Endothelial cell (in vitro differentiated cells): Measurements from ENCODE around the gene CYP39A1. TPM values are rescaled to one million over a fixed set of nuclear protein-coding genes. Genes with fewer than 3 reads are reported as not detected.

Experiments used
- DNase-seq: peaks from one replicate; pipeline ENCODE4 v3.0.0; 2021; ENCODE audit warnings: low spot score
- H3K27ac Mint-ChIP-seq: one replicate; pipeline ENCODE4 v1.8.0; 2021; ENCODE audit warnings: mixed read lengths, inconsistent platforms; ENCODE audit not compliant: unreplicated experiment
- H3K27me3 Mint-ChIP-seq: one replicate; pipeline ENCODE4 v1.8.0; 2021; ENCODE audit warnings: mild to moderate bottlenecking, moderate library complexity, mixed read lengths, inconsistent platforms; ENCODE audit not compliant: unreplicated experiment
- H3K36me3 Mint-ChIP-seq: one replicate; pipeline ENCODE4 v1.8.0; 2021; ENCODE audit warnings: mild to moderate bottlenecking, low read depth, mixed read lengths, inconsistent platforms; ENCODE audit not compliant: unreplicated experiment
- H3K4me1 Mint-ChIP-seq: one replicate; pipeline ENCODE4 v1.8.0; 2021; ENCODE audit warnings: mild to moderate bottlenecking, mixed read lengths, inconsistent platforms; ENCODE audit not compliant: unreplicated experiment
- H3K4me3 Mint-ChIP-seq: one replicate; pipeline ENCODE4 v1.8.0; 2021; ENCODE audit warnings: mild to moderate bottlenecking, mixed read lengths, inconsistent platforms; ENCODE audit not compliant: unreplicated experiment
- H3K9me3 Mint-ChIP-seq: one replicate; pipeline ENCODE4 v1.8.0; 2021; ENCODE audit warnings: mixed read lengths, inconsistent platforms; ENCODE audit not compliant: unreplicated experiment
- total RNA-seq: library from RNA; stranded (reverse); fragmentation: NEBNext Ultra II Directional; extraction: Animal tissue kit (Norgen Biotek cat#: 25700); gene quantifications from one replicate; pipeline ENCODE4 v1.2.1, GENCODE V29; 2021; ENCODE audit not compliant: unreplicated experiment
- TF ChIP-seq, protein P1 (sequence below): fragments of 200-600 bp; sonication (generic); IDR thresholded peaks from one replicate; pipeline ENCODE4 v1.5.0; 2021; ENCODE audit warnings: antibody characterized with exemption; ENCODE audit not compliant: unreplicated experiment

The CYP39A1 gene
- total RNA-seq, 1 donor from 2014 or later: 2.5 TPM

DNA sequence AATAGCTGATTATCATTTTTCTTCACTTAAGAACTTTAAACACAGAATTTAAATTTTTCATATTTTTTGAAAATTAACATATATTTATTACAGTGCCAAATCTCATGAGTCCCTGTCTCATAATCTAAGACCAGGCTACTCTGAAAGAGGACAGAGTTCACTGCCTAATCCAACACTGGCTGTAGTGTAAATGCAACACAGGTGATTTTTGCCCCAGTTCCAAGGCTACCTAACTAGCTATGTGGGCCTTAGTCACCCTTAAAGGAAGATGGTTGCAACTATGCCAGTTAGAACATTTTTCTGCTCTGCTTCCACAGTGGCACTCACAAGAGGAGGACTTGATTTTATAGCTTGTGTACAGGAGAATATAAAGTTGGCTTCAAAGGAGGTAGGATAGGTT is 5.0 kb upstream of the CYP39A1 start:
- no peaks in the 10 kb centered on the region for H3K9me3 Mint-ChIP-seq
- no peak for DNase-seq
- TF ChIP-seq, protein P1, sequence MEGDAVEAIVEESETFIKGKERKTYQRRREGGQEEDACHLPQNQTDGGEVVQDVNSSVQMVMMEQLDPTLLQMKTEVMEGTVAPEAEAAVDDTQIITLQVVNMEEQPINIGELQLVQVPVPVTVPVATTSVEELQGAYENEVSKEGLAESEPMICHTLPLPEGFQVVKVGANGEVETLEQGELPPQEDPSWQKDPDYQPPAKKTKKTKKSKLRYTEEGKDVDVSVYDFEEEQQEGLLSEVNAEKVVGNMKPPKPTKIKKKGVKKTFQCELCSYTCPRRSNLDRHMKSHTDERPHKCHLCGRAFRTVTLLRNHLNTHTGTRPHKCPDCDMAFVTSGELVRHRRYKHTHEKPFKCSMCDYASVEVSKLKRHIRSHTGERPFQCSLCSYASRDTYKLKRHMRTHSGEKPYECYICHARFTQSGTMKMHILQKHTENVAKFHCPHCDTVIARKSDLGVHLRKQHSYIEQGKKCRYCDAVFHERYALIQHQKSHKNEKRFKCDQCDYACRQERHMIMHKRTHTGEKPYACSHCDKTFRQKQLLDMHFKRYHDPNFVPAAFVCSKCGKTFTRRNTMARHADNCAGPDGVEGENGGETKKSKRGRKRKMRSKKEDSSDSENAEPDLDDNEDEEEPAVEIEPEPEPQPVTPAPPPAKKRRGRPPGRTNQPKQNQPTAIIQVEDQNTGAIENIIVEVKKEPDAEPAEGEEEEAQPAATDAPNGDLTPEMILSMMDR: no peak
- no peak overlapping the region for H3K4me3 Mint-ChIP-seq
- H3K36me3 Mint-ChIP-seq: no peaks in the 10 kb centered on the region
- peaks cover 6% of the 10 kb centered on the region for H3K4me1 Mint-ChIP-seq
- no peaks in the 10 kb centered on the region for H3K27me3 Mint-ChIP-seq
- H3K27ac Mint-ChIP-seq: no peak overlapping the region

DNA sequence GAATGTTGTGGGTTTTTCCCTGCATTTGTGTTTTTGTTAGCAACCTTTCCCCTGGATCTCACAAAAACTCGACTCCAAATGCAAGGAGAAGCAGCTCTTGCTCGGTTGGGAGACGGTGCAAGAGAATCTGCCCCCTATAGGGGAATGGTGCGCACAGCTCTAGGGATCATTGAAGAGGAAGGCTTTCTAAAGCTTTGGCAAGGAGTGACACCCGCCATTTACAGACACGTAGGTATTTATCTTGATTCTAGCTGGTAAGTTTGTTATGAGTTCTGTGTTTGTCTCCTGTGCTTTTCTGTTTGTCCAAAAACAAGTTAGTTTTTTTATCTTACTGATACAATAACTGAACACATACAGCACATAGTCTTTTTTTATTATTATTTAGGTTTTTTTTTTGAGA is 3.2 kb upstream of the CYP39A1 start:
- Mint-ChIP-seq H3K36me3 (no peaks in the 10 kb centered on the region), H3K27ac (no peak overlapping the region), H3K27me3 (no peaks in the 10 kb centered on the region), H3K4me3 (no peak overlapping the region), H3K4me1 (peaks cover 14% of the 10 kb centered on the region), H3K9me3 (no peaks in the 10 kb centered on the region)
- TF ChIP-seq, protein P1: peak; percentile 61
- DNase-seq: peak; percentile 66

DNA sequence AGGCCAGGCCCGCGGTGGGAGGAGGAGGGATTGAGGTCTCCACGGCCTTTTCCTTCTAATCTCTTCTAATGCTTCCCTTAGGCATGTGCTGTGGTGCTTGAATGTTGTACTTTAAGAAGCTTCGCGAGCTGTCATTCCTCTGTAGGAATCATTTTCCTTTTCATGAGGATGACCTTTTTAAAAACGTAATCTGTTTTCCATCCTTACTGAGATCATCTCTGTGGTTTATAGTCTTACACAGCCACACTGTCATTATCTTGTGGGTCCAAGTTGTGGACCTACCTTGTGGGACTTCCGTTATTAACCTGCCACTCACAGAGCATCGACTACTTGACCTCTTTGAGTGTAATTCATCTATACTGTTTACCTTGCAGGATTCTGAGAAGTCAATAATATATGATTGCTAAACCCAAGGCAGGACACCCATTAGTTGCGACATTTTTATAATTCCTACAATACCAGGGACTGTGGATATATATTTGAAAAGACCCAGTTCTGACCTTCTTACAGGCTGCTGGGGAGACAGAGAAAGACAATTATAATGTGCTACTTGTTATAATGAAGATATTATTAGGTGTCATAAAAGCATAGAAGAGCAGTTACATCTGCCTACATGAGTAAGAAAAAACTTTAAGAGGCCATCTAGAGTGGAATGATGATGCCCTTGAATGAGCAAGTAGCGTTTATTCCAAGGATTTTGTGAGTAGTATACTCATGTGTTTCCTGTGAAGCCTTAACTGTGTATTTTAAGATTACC is 999 bp upstream of the CYP39A1 start:
- no peak for DNase-seq
- Mint-ChIP-seq H3K36me3 (no peaks in the 10 kb centered on the region), H3K27me3 (no peaks in the 10 kb centered on the region), H3K27ac (no peak overlapping the region), H3K4me1 (peaks cover 14% of the 10 kb centered on the region), H3K4me3 (peak overlapping the region; percentile 93), H3K9me3 (no peaks in the 10 kb centered on the region)
- TF ChIP-seq, protein P1: no peak

DNA sequence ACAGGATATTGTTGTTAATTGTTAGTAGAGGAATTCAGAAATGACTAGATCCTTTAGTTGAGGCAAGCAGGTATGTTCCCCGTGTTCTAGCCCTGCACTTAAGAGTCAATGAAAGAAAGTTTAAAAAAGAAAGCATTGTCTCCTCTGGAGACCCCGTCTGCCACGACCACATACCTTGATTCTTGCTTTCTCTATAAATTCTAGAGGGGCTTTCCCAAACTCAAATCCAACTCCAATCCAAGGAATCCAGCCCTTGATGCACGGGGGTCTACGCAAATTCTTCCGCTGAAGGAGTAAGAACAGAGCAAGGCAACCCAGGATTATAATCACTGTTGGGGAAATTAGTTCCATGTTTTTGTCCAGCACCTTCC is 401 bp downstream of the CYP39A1 start:
- TF ChIP-seq, protein P1: no peak
- Mint-ChIP-seq H3K27ac (no peak overlapping the region), H3K4me1 (peaks cover 14% of the 10 kb centered on the region), H3K27me3 (no peaks in the 10 kb centered on the region), H3K4me3 (peak overlapping the region; percentile 96), H3K9me3 (no peaks in the 10 kb centered on the region), H3K36me3 (no peaks in the 10 kb centered on the region)
- DNase-seq: no peak

DNA sequence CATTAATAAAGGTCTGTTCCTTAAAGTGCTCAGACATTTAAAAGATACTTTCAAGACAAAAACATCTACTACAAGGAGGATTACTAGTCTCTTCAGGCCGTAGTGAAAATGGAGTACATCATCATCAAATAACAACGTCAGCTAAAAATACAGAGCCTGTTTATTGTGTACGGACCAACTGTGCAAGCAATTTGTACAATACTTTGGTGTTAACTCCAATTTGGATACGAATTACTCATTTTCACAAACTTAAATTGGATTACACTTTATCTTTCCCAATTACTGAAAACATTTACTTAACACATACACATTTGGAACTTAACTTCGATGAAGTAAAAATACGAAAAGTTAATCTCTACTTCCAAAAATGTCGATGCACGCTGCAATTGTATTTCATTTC is 802 bp downstream of the CYP39A1 start:
- Mint-ChIP-seq H3K27me3 (no peaks in the 10 kb centered on the region), H3K27ac (no peak overlapping the region)
- TF ChIP-seq, protein P1: no peak

More for the DNA sequence above, 802 bp downstream of the CYP39A1 start:
- no peak for DNase-seq
- Mint-ChIP-seq H3K4me1 (peaks cover 14% of the 10 kb centered on the region), H3K9me3 (no peaks in the 10 kb centered on the region), H3K4me3 (peak overlapping the region; percentile 96), H3K36me3 (no peaks in the 10 kb centered on the region)
